NT2/D1 (cell line): ENCODE measurements around the gene PNKP.
A peak's percentile ranks its signal among the peaks of the same experiment; 100 is the strongest.

Experiments used
- DNase-seq: peaks from one replicate; pipeline ENCODE4 v3.0.0-alpha.2; 2011; ENCODE audit warnings: low read depth, low spot score
- H3K27me3 ChIP-seq: 2 replicates; pipeline ENCODE4 v1.6.0; 2011; ENCODE audit warnings: mild to moderate bottlenecking; ENCODE audit not compliant: insufficient read length, insufficient read depth
- H3K36me3 ChIP-seq: 2 replicates; pipeline ENCODE4 v1.6.1; 2011; ENCODE audit warnings: mild to moderate bottlenecking, low read length, mixed read lengths; ENCODE audit not compliant: insufficient read depth, insufficient read length
- H3K4me1 ChIP-seq: 2 replicates; pipeline ENCODE4 v1.5.1; 2011; ENCODE audit not compliant: insufficient read depth, insufficient read length
- H3K4me3 ChIP-seq: 2 replicates; pipeline ENCODE4 v1.5.1; 2011; ENCODE audit warnings: low read depth; ENCODE audit not compliant: insufficient read length
- H3K9ac ChIP-seq: 2 replicates; pipeline ENCODE4 v1.6.0; 2011; ENCODE audit warnings: low read depth; ENCODE audit not compliant: insufficient read length
- H3K9me3 ChIP-seq: 2 replicates; pipeline ENCODE4 v1.5.1; 2011; ENCODE audit warnings: mild to moderate bottlenecking, low read length; ENCODE audit not compliant: insufficient read depth
- SUZ12 ChIP-seq: IDR thresholded peaks from 2 replicates; pipeline ENCODE4 v1.6.1; 2011; ENCODE audit not compliant: insufficient read length, insufficient read depth; ENCODE audit errors: extremely low read depth
- YY1 ChIP-seq: IDR thresholded peaks from 2 replicates; pipeline ENCODE4 v1.6.1; 2011; ENCODE audit not compliant: insufficient read length, insufficient read depth
- ZNF274 ChIP-seq: IDR thresholded peaks from 2 replicates; pipeline ENCODE4 v1.6.1; 2011; ENCODE audit warnings: mild to moderate bottlenecking, low read depth, low read length

Gene PNKP

GRCh38 chr19:49889038-49889686 lies 21.8 kb upstream of the PNKP start:
- no peak overlapping the region for H3K4me3 ChIP-seq
- peaks cover 28% of the 10 kb centered on the region for H3K36me3 ChIP-seq
- no peak for DNase-seq
- no peaks in the 10 kb centered on the region for H3K27me3 ChIP-seq
- H3K4me1 ChIP-seq = peaks cover 13% of the 10 kb centered on the region
- no peak overlapping the region for H3K9ac ChIP-seq
- H3K9me3 ChIP-seq = peaks cover 11% of the 10 kb centered on the region; the same call in 1 of the 2 replicates
- TF ChIP-seq ZNF274 (no peak), SUZ12 (no peak), YY1 (no peak)

GRCh38 chr19:49888510-49888824 lies 21.1 kb upstream of the PNKP start:
- H3K4me3 ChIP-seq = no peak overlapping the region
- no peak overlapping the region for H3K9ac ChIP-seq
- peaks cover 35% of the 10 kb centered on the region for H3K36me3 ChIP-seq
- peaks cover 13% of the 10 kb centered on the region for H3K4me1 ChIP-seq
- TF ChIP-seq ZNF274 = no peak
- no peak for TF ChIP-seq YY1
- no peak for TF ChIP-seq SUZ12
- no peak for DNase-seq
- no peaks in the 10 kb centered on the region for H3K27me3 ChIP-seq
- H3K9me3 ChIP-seq = peaks cover 11% of the 10 kb centered on the region; the same call in 1 of the 2 replicates

- TF ChIP-seq YY1 (no peak), SUZ12 (no peak), ZNF274 (no peak)
- no peak for DNase-seq
- peaks cover 41% of the 10 kb centered on the region for H3K36me3 ChIP-seq
- no peak overlapping the region for H3K9ac ChIP-seq
- no peaks in the 10 kb centered on the region for H3K27me3 ChIP-seq
- no peak overlapping the region for H3K4me3 ChIP-seq
- H3K4me1 ChIP-seq = peaks cover 13% of the 10 kb centered on the region
- H3K9me3 ChIP-seq = peaks cover 11% of the 10 kb centered on the region; the same call in 1 of the 2 replicates
Measured at GRCh38 chr19:49887665-49888509, 20.5 kb upstream of the PNKP start.

GRCh38 chr19:49887037-49887664 lies 19.8 kb upstream of the PNKP start:
- H3K36me3 ChIP-seq = peaks cover 48% of the 10 kb centered on the region
- H3K9ac ChIP-seq = no peak overlapping the region
- H3K4me1 ChIP-seq = peaks cover 11% of the 10 kb centered on the region
- no peaks in the 10 kb centered on the region for H3K27me3 ChIP-seq
- no peak for DNase-seq
- TF ChIP-seq YY1 (no peak), SUZ12 (no peak), ZNF274 (no peak)
- H3K4me3 ChIP-seq = no peak overlapping the region
- peaks cover 11% of the 10 kb centered on the region; the same call in 1 of the 2 replicates for H3K9me3 ChIP-seq

- Histone ChIP-seq H3K4me1 (peaks cover under 1% of the 10 kb centered on the region), H3K36me3 (peaks cover 69% of the 10 kb centered on the region), H3K4me3 (no peak overlapping the region), H3K27me3 (no peaks in the 10 kb centered on the region), H3K9me3 (peaks cover 8% of the 10 kb centered on the region; the same call in 1 of the 2 replicates), H3K9ac (peak overlapping the region; percentile 8)
- DNase-seq = no peak
- TF ChIP-seq ZNF274 (no peak), YY1 (no peak), SUZ12 (no peak)
Measured at GRCh38 chr19:49884760-49885159, 17.4 kb upstream of the PNKP start.

GRCh38 chr19:49884109-49884508 lies 16.7 kb upstream of the PNKP start:
- H3K4me1 ChIP-seq = peaks cover 1% of the 10 kb centered on the region
- peaks cover 69% of the 10 kb centered on the region for H3K36me3 ChIP-seq
- TF ChIP-seq SUZ12 = no peak
- no peak for TF ChIP-seq ZNF274
- TF ChIP-seq YY1 = no peak

GRCh38 chr19:49883094-49883493 lies 15.7 kb upstream of the PNKP start:
- Histone ChIP-seq H3K4me1 (peaks cover 6% of the 10 kb centered on the region), H3K27me3 (no peaks in the 10 kb centered on the region), H3K9me3 (no peaks in the 10 kb centered on the region), H3K9ac (no peak overlapping the region), H3K36me3 (peaks cover 71% of the 10 kb centered on the region), H3K4me3 (no peak overlapping the region)
- DNase-seq = no peak
- no peak for TF ChIP-seq SUZ12
- TF ChIP-seq ZNF274 = no peak
- TF ChIP-seq YY1 = no peak

More at GRCh38 chr19:49884109-49884508, 16.7 kb upstream of the PNKP start:
- no peak for DNase-seq
- Histone ChIP-seq H3K9me3 (peaks cover 2% of the 10 kb centered on the region; the same call in 1 of the 2 replicates), H3K9ac (no peak overlapping the region), H3K27me3 (no peaks in the 10 kb centered on the region), H3K4me3 (no peak overlapping the region)
